GM19395 (cell line): ENCODE measurements around the gene SFMBT1.
"Not testable (repeated sequence)": the region's sequence is repeated elsewhere in the genome, so short reads cannot be mapped to it uniquely, and the experiment has no call there.

Experiments used
- ATAC-seq: cut with Tn5 transposase; IDR thresholded peaks from one replicate; pipeline ENCODE4 v1.9.1; 2021; ENCODE audit warnings: mild to moderate bottlenecking, moderate library complexity; ENCODE audit not compliant: unreplicated experiment

The SFMBT1 gene

DNA sequence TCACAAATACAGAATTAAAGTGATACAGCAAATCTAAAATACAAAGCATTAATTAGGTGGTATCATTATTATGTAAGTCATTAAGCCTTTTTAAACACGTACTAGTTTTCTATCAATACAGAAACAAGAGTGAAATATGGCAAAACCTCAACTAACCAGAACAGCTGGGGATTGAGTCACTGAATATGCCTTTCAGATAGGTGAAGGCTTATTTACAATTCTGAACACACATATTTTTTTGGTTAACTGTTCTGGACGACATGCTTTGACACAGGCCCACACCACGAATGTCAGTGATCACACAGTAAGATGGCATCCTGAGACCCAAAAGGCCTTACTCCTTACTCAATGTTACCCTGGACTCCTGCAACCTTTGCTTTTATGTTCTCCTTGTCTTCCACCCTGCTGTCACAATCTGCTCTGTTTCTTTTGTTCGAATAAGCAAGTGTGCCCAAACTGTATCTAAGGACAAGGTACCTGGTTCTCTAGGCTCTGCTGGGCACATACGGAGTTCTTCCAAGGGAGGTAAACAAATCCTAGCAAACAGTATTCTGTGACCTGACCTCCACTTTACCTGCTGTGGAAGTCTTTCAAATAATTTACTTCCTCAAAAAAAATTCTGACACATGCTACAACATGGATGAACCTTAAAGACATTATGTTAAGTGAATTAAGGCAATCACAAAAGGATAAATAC, 7.0 kb downstream of the SFMBT1 start:
- ATAC-seq = no peak

GRCh38 chr3:53035825-53036619, 9.9 kb downstream of the SFMBT1 start:
- no peak for ATAC-seq

DNA sequence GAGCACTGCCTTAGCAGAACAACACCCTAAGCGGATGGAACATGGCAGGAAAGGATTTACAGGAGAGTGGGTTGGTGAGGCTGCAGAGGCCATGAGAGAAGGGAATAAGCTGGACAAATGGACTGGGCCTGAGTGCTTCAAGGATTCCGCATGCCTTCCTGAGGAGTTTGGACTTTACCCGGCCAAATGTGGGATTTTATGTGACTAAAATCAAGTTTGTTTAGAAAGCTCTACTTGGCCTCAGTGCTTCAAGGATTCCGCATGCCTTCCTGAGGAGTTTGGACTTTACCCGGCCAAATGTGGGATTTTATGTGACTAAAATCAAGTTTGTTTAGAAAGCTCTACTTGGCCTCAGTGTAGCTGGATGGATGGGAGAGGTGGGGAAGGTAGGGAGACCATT, 10.9 kb downstream of the SFMBT1 start:
- not testable (repeated sequence) for ATAC-seq

GRCh38 chr3:53034411-53034810, 11.5 kb downstream of the SFMBT1 start:
- ATAC-seq = not testable (repeated sequence)

- ATAC-seq = no peak
Measured at GRCh38 chr3:53032609-53033008, 13.3 kb downstream of the SFMBT1 start.

GRCh38 chr3:53030619-53031449, 15.0 kb downstream of the SFMBT1 start:
- ATAC-seq = no peak

GRCh38 chr3:53028641-53029040, 17.2 kb downstream of the SFMBT1 start:
- ATAC-seq = no peak

DNA sequence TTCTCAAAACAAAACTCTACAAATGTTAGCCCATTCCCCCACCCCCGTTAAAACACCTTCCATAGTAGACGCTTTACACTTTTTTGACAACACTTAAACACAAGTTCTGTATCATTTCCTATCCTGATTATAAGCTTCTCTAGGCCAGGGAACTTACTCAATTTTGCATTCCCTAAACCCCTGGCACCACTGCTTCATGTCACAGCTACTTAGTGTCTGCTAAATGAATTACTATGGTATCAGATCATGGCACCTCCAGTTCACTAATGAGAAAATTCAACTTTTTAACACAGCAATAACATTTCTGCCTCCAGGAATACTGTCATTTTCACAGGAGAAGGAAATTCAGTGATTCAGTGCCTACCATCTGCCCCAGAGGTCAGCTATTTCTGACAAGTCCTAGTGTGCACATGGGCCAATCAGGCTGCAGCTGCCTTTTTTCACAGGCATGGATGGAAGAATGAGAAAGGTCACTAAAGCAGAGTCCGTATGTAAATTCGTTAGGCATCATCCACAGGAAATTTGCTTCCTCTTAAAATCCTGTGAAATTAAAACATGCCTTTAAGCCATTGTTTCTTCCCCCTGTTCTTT, 18.5 kb downstream of the SFMBT1 start:
- ATAC-seq = no peak

GRCh38 chr3:53026382-53027162, 19.3 kb downstream of the SFMBT1 start:
- no peak for ATAC-seq

GRCh38 chr3:53024315-53024714, 21.6 kb downstream of the SFMBT1 start:
- no peak for ATAC-seq

DNA sequence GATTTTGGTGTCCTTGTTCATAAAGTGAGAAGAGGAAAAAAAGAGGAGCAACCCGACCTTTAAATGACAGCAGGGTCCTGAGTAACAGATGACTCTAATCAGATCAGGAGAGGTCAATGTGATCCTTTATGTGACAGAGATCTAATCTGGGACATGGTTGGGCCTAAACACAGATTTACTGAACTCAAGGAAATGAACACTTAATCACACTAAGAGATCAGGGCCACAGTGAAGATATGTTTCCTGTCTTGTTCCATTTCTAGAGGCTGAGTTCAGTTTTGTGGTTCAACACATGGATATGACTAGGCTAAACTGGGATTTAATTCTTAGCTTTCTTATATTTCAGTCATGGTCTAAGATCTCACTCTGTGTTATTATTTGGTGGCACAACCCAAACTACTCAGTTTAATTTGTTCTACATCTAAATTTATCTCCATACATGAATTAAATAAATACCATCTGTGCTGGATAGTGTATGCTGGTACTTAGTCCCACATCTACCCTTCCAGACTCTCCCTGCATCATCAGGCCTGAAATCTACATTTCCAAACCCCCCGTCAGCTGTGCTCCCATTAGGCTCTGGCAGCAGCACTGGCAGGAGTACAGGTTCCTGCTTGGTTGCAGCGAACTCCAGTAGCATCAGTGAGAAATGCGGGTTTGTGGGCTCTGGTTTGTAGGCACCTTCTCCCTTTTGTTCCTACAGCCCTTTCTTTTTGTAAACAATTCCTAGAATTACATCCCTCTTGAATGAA, 22.6 kb downstream of the SFMBT1 start:
- ATAC-seq = no peak

- no peak for ATAC-seq
Measured at GRCh38 chr3:53022647-53023046, 23.2 kb downstream of the SFMBT1 start.

DNA sequence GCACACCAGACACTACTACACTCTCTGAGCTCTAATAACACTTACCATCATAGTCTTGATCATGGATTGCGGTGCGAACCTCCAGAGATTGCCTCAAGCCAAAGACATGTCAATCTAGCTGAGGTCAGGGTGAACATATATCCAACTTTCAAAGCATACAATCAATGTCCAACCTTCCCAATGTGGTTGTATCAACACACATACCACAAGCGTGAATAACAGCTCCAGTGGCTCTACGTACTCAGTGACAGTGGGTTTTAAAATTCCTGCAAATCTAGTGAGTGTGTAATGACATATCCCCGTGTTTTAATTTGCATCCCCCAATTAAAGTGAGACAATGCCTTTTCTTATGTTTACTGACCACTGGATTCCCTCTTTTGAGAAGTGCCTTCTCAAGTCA, 29.6 kb downstream of the SFMBT1 start:
- ATAC-seq = no peak

- ATAC-seq = no peak
Measured at GRCh38 chr3:53011324-53011723, 34.5 kb downstream of the SFMBT1 start.

- no peak for ATAC-seq
Measured at GRCh38 chr3:53009826-53010539, 35.9 kb downstream of the SFMBT1 start.

DNA sequence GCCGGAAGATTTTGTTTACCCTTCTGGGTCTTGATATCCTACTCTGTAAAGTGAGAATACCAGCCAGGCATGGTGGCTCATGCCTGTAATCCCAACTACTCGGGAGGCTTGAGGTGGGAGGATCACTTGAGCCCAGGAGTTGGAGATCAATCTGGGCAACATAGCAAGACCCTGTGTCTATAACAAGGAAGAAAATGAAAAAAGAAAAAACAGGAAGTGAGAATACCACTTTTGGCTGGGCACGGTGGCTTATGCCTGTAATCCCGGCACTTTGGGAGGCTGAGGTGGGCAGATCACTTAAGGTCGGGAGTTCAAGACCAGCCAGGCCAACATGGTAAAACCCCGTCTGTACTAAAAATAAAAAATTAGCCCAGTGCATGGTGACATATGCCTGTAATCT, 36.9 kb downstream of the SFMBT1 start:
- ATAC-seq = no peak

- no peak for ATAC-seq
Measured at GRCh38 chr3:53005854-53006513, 39.9 kb downstream of the SFMBT1 start.

- no peak for ATAC-seq
Measured at GRCh38 chr3:53005338-53005737, 40.5 kb downstream of the SFMBT1 start.
